ENCODE data around the gene PLEKHG2.

The PLEKHG2 gene

GRCh38 chr19:39419003-39419402 lies 6.5 kb downstream of the PLEKHG2 start:
- DNase-seq (ENCODE audit: low read depth) = no peak

- DNase-seq (ENCODE audit: low read depth) = no peak
Observed at GRCh38 chr19:39420769-39421168, 8.3 kb downstream of the PLEKHG2 start.

GRCh38 chr19:39422020-39422419 lies 9.6 kb downstream of the PLEKHG2 start:
- no peak for DNase-seq (ENCODE audit: low read depth)

- DNase-seq (ENCODE audit: low read depth) = no peak
Observed at GRCh38 chr19:39423258-39424086, 11.0 kb downstream of the PLEKHG2 start.

GRCh38 chr19:39424934-39425333 lies 12.5 kb downstream of the PLEKHG2 start:
- DNase-seq (ENCODE audit: low read depth) = no peak

GRCh38 chr19:39425744-39426143 lies 13.3 kb downstream of the PLEKHG2 start:
- DNase-seq (ENCODE audit: low read depth) = no peak

GRCh38 chr19:39426170-39426569 lies 13.7 kb downstream of the PLEKHG2 start:
- DNase-seq (ENCODE audit: low read depth) = no peak

- no peak for DNase-seq (ENCODE audit: low read depth)
Observed at GRCh38 chr19:39427707-39428106, 15.2 kb downstream of the PLEKHG2 start.

- no peak for DNase-seq (ENCODE audit: low read depth)
Observed at GRCh38 chr19:39428283-39429112, 16.0 kb downstream of the PLEKHG2 start.

- DNase-seq (ENCODE audit: low read depth) = peak; percentile 20
Observed at GRCh38 chr19:39430675-39431593, 18.5 kb downstream of the PLEKHG2 start.

GRCh38 chr19:39432677-39433025 lies 20.2 kb downstream of the PLEKHG2 start:
- DNase-seq (ENCODE audit: low read depth) = no peak

- DNase-seq (ENCODE audit: low read depth) = no peak
Observed at GRCh38 chr19:39433480-39434079, 21.1 kb downstream of the PLEKHG2 start.

GRCh38 chr19:39434123-39435076 lies 21.9 kb downstream of the PLEKHG2 start:
- DNase-seq (ENCODE audit: low read depth) = no peak

- peak; percentile 99 for DNase-seq (ENCODE audit: low read depth)
Observed at GRCh38 chr19:39435499-39436349, 23.3 kb downstream of the PLEKHG2 start, which contains the start of gene RPS16. RPS16 (minus strand) TSS chr19:39435949; CDS start chr19:39435895, 54 bp downstream.

GRCh38 chr19:39436350-39436716 lies 23.9 kb downstream of the PLEKHG2 start:
- no peak for DNase-seq (ENCODE audit: low read depth)

GRCh38 chr19:39438270-39438934 lies 25.9 kb downstream of the PLEKHG2 start:
- no peak for DNase-seq (ENCODE audit: low read depth)

GRCh38 chr19:39444598-39445195 lies 32.2 kb downstream of the PLEKHG2 start:
- DNase-seq (ENCODE audit: low read depth) = no peak
